HFF-Myc (cell line): ENCODE data around the gene DPPA5.

Source experiments
- DNase-seq: peaks from one replicate; pipeline ENCODE4 v3.0.0-alpha.2; 2011; ENCODE audit warnings: low read depth; ENCODE audit errors: extremely low read depth
- H3K4me3 ChIP-seq: replicated peaks from 2 replicates; pipeline ENCODE4 v1.5.1; 2011; ENCODE audit warnings: low read depth, mild to moderate bottlenecking, control low read depth, low read length
- TF ChIP-seq, protein P1 (sequence below): IDR thresholded peaks from 2 replicates; pipeline ENCODE4 v1.5.1; 2012; ENCODE audit warnings: mild to moderate bottlenecking, low read depth, low read length, control low read depth; ENCODE audit errors: missing control alignments

DPPA5 gene

DNA sequence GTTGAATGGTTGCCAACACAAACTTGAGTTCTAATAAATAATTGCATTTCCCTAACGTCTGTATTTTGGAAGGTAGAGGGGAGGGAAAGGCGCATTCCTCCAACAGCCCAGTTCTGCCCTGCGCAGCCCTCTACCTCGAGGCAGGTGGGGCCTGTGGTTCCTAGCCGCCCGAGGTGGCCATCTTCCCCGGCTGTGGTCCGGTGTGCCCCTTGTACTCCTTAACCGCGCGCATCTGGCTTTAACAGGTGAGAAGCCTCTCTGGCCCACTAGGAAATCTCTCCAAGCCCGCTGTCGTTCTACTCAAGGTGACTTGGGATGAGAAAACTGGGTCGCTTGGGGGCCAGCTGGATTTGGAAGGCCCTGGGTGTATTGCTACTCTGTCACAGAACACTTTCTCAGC, 10.0 kb upstream of the DPPA5 start:
- TF ChIP-seq, protein P1, sequence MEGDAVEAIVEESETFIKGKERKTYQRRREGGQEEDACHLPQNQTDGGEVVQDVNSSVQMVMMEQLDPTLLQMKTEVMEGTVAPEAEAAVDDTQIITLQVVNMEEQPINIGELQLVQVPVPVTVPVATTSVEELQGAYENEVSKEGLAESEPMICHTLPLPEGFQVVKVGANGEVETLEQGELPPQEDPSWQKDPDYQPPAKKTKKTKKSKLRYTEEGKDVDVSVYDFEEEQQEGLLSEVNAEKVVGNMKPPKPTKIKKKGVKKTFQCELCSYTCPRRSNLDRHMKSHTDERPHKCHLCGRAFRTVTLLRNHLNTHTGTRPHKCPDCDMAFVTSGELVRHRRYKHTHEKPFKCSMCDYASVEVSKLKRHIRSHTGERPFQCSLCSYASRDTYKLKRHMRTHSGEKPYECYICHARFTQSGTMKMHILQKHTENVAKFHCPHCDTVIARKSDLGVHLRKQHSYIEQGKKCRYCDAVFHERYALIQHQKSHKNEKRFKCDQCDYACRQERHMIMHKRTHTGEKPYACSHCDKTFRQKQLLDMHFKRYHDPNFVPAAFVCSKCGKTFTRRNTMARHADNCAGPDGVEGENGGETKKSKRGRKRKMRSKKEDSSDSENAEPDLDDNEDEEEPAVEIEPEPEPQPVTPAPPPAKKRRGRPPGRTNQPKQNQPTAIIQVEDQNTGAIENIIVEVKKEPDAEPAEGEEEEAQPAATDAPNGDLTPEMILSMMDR = no peak
- DNase-seq = no peak
- no peak overlapping the region for H3K4me3 ChIP-seq

DNA sequence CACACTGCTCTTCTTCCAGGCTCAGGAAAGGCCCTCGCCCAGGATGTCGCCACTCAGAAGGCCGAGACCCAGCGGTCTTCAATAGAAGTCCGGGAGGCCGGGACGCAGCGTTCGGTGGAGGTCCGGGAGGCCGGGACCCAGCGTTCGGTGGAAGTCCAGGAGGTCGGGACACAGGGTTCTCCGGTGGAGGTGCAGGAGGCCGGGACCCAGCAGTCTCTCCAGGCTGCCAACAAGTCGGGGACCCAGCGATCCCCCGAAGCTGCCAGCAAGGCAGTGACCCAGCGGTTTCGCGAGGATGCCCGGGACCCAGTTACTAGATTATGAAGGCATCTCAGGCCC, 9.4 kb upstream of the DPPA5 start:
- no peak for DNase-seq
- H3K4me3 ChIP-seq = no peak overlapping the region
- TF ChIP-seq, protein P1 = no peak

DNA sequence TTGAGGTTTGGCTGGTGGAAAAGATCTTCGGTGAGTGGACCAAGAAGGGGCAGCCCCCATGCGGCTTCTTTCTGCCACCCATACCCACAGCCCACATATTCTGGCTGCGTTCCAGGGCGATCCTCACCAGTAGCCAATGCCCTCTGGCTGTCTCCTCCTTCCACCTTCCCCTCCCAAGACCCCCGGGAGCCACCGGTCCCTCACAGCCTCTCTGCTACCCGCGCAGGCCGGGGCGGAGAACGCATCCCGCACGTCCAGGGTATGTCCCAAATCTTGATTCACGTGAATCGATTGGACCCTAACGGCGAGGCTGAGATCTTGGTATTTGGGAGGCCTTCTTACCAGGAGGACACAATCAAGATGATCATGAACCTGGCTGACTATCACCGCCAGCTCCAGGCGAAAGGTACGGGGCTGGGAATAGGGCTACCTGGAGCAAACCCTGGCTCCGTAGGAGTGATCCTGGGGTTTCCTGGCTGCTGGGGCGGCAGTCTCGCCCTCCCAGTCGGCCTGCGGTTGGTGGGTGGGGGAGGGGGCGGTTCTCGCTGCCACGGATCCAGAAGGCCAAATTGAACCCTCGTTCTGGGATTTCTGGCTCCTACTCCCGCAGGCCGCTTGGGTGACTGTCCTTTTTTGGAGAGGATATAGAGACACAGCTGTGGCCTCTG, 8.9 kb upstream of the DPPA5 start:
- DNase-seq = no peak
- TF ChIP-seq, protein P1 = no peak
- H3K4me3 ChIP-seq = no peak overlapping the region

GRCh38 chr6:73362358-73362757, 8.3 kb upstream of the DPPA5 start, which contains the start of gene KHDC3L:
Gene KHDC3L (plus strand): TSS chr6:73362658. CDS start chr6:73362730, 72 bp downstream.
- TF ChIP-seq, protein P1 = no peak
- DNase-seq = no peak
- H3K4me3 ChIP-seq = no peak within 1 kb of the TSS

DNA sequence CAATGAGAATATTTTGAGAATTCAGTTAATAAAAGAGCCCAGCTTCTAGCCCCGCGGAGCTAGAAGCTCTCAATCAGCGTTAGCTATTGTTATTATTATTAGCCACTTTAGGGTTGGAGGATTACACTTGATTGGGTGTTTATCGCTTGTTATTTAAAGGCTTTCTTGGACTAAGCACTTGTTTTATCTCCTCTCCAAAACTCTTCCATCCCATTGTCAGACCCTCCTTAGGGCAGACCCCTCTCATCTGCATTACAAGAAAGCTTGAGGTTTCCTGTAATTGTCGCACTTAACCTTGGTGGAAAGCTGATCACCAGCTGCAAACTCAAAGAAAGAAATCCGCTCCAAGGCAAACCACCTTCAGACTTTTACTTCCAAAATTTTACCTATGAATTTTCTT, 4.8 kb downstream of the DPPA5 start:
- TF ChIP-seq, protein P1 = no peak
- DNase-seq = no peak
- no peak overlapping the region for H3K4me3 ChIP-seq

GRCh38 chr6:73348550-73349204, 5.4 kb downstream of the DPPA5 start:
- TF ChIP-seq, protein P1 = no peak
- no peak for DNase-seq
- no peak overlapping the region for H3K4me3 ChIP-seq
